Measurements from ENCODE around the gene PFDN4.
"Not testable (repeated sequence)": the region's sequence is repeated elsewhere in the genome, so short reads cannot be mapped to it uniquely, and the experiment has no call there.

Gene PFDN4

DNA sequence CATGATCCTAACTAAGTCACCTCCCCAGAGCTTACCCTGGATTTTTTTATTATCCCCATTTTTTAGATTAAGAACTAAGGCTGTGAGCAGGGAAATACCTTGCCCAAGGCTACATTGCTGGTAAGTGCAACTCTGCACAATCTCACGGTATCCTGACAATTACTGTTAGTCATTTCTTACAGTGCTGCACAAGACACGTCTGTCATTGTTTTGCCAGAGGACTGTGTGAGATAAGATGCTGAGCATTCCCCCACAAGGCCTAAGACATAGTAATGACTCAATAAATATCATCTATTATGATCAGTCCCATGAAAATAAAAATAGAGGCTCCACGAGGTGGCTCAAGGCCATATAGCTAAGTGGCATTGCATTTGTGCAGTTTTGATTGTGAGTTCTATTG lies 21.0 kb downstream of the PFDN4 start:
- no peaks in the 10 kb centered on the region for H3K36me3 ChIP-seq (ENCODE audit: insufficient read depth, low read length)
- H3K4me3 ChIP-seq (ENCODE audit: low read length), result no peak overlapping the region
- H3K4me1 ChIP-seq (ENCODE audit: insufficient read depth, low read length), result no peaks in the 10 kb centered on the region
- no peaks in the 10 kb centered on the region for H3K27me3 ChIP-seq (ENCODE audit: insufficient read depth, low read length)
- H2AFZ ChIP-seq (ENCODE audit: low read depth, low read length), result no peak overlapping the region
- no peaks in the 10 kb centered on the region for H3K9me3 ChIP-seq (ENCODE audit: low read length)

DNA sequence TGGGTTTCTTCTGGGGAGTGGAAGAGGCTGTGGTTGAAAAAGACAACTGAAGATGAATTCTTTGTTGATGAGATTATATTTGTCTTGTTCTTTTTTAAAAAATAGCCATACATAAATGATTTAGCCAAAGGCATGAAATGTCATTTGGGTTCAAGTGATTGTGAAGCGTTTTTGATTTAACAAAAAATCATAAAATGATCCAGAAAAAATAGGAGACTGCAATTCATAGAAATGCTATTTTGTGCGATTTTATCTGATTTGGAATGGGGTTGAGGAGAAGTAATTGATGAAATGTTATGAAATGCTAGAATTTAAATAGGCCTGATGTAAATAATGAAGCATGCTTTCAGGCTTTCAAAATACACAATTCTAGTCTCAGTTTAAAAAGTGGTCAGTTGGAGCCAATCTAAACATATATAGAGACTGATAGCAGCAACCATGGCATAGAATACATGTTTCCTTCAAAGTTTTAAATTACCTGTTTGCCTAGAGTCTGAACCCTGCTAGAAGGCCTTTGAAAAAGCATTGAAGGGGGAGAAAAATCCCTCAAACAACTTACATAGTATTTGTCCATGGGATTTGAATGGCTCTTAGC lies 21.8 kb downstream of the PFDN4 start:
- H3K4me1 ChIP-seq (ENCODE audit: insufficient read depth, low read length), result no peaks in the 10 kb centered on the region
- no peaks in the 10 kb centered on the region for H3K36me3 ChIP-seq (ENCODE audit: insufficient read depth, low read length)
- H3K4me3 ChIP-seq (ENCODE audit: low read length), result no peak overlapping the region
- H3K9me3 ChIP-seq (ENCODE audit: low read length), result no peaks in the 10 kb centered on the region
- no peaks in the 10 kb centered on the region for H3K27me3 ChIP-seq (ENCODE audit: insufficient read depth, low read length)
- no peak overlapping the region for H2AFZ ChIP-seq (ENCODE audit: low read depth, low read length)

DNA sequence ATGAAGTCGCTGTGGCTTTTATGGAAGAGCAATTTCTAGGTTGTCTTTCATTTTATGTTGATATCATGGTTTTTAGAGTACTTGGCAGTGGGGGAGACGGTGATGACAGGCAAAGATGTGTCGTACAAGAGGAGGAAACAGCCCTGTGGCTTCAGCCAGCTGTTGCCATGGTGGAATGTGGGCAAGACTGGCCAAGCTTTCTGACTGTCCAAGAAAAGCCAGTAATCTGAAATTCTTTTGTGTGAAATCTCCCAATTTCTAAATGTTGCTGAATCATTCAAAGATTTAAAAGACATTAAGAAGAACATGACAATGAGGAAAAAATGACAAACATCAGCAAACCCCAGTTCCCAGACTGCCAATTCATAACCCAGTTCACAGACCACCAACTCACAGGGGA lies 23.1 kb downstream of the PFDN4 start:
- H3K27me3 ChIP-seq (ENCODE audit: insufficient read depth, low read length), result no peaks in the 10 kb centered on the region

DNA sequence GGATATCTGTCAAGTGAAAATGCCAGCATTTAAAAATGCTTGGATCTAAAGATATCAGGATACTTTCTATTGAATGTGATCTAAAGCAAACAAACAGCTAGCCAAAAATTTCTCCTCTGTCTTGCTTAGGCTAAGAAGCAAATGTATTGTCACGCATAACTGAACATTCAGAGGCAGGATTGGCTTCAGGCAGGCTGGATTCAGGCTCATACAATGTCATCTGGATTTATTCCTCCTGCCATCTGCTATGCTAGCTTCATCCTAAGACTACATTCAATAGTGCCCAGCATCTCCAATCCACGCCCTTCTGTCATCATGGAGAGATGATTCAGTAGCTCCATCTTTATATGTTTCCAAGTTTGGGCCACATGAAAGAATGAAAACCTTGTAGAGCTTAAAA lies 27.1 kb downstream of the PFDN4 start:
- Histone ChIP-seq H3K9me3 (ENCODE audit: low read length) (no peaks in the 10 kb centered on the region), H3K27me3 (ENCODE audit: insufficient read depth, low read length) (no peaks in the 10 kb centered on the region), H3K36me3 (ENCODE audit: insufficient read depth, low read length) (no peaks in the 10 kb centered on the region), H3K4me3 (ENCODE audit: low read length) (no peak overlapping the region), H3K4me1 (ENCODE audit: insufficient read depth, low read length) (no peaks in the 10 kb centered on the region), H2AFZ (ENCODE audit: low read depth, low read length) (no peak overlapping the region)

More for the DNA sequence above, 23.1 kb downstream of the PFDN4 start:
- Histone ChIP-seq H3K36me3 (ENCODE audit: insufficient read depth, low read length) (no peaks in the 10 kb centered on the region), H3K4me1 (ENCODE audit: insufficient read depth, low read length) (no peaks in the 10 kb centered on the region), H3K4me3 (ENCODE audit: low read length) (no peak overlapping the region), H2AFZ (ENCODE audit: low read depth, low read length) (no peak overlapping the region), H3K9me3 (ENCODE audit: low read length) (no peaks in the 10 kb centered on the region)

DNA sequence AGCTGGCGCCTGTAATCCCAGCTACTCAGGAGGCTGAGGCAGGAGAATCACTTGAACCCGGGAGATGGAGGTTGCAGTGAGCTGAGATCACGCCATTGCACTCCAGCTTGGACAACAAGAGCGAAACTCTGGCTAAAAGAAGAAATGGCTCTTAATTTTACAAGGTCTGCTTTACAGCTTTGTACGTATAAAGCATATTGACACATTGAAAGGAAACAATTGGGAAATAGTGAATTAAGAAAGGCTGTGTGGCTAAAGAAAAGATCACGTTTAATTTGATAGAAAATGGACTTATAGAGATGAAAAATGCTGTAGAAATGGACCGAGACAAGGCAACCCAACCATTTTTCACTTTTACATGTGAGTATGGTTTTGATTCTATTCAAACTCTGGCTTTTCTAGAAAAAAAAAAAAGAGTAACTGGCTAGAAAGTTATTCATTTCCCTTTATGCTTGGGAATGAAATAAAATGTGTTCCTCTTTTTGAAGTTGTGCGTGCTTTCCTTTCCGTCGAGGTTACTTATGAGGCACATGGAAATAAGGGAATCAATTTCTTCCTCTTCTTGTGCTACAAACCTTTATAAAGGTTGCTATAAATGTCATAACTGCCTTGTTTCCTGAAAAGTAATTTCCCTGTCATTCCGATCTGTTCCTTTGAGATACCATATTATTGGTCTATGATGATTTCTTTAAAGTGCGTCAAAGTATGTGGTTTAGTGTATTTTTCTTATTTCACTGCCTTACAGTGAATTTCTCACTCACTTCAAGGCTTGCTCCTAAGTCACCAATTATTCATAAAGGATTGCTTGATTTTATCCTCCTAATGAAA lies 29.4 kb downstream of the PFDN4 start:
- Histone ChIP-seq H3K4me1 (ENCODE audit: insufficient read depth, low read length) (no peaks in the 10 kb centered on the region), H3K9me3 (ENCODE audit: low read length) (no peaks in the 10 kb centered on the region), H3K36me3 (ENCODE audit: insufficient read depth, low read length) (no peaks in the 10 kb centered on the region), H3K27me3 (ENCODE audit: insufficient read depth, low read length) (no peaks in the 10 kb centered on the region), H2AFZ (ENCODE audit: low read depth, low read length) (no peak overlapping the region), H3K4me3 (ENCODE audit: low read length) (no peak overlapping the region)

DNA sequence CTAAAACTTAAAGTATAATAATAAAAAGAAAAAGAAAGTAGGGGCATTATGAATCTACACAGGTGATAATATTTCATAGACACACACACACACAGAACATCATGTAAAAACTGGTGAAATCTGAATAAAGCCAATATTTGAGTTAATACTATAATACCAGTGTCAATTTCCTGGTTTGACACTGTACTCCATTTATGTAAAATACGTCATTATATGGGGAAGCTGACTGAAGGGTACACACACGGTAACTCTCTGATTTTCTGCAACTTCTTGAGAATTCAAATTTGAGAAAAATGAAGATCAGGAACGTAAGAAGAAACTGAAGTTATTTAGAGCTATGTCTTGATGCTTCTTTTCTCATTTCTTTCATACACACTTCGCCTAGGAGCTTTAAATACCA lies 36.2 kb downstream of the PFDN4 start:
- H3K36me3 ChIP-seq (ENCODE audit: insufficient read depth, low read length), result no peaks in the 10 kb centered on the region
- no peak overlapping the region for H3K4me3 ChIP-seq (ENCODE audit: low read length)
- peaks cover 2% of the 10 kb centered on the region for H3K9me3 ChIP-seq (ENCODE audit: low read length)
- no peaks in the 10 kb centered on the region for H3K27me3 ChIP-seq (ENCODE audit: insufficient read depth, low read length)
- H3K4me1 ChIP-seq (ENCODE audit: insufficient read depth, low read length), result no peaks in the 10 kb centered on the region
- no peak overlapping the region for H2AFZ ChIP-seq (ENCODE audit: low read depth, low read length)

DNA sequence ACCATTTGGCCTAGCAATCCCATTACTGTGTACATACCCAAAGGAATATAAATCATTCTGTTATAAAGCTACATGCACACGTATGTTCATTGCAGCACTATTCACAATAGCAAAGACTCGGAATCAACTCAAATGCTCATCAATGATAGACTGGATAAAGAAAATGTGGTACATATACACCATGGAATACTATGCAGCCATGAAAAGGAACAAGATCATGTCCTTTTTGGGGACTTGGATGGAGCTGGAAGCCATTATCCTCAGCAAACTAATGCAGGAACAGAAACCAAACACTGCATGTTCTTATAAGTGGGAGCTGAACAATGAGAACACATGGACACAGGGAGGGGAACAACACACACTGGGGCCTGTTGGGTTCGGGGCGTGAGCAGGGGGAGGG lies 40.8 kb downstream of the PFDN4 start:
- H3K4me3 ChIP-seq (ENCODE audit: low read length); H3K27me3 ChIP-seq (ENCODE audit: insufficient read depth, low read length); H3K36me3 ChIP-seq (ENCODE audit: insufficient read depth, low read length); H2AFZ ChIP-seq (ENCODE audit: low read depth, low read length); H3K9me3 ChIP-seq (ENCODE audit: low read length); H3K4me1 ChIP-seq (ENCODE audit: insufficient read depth, low read length): not testable (repeated sequence)

DNA sequence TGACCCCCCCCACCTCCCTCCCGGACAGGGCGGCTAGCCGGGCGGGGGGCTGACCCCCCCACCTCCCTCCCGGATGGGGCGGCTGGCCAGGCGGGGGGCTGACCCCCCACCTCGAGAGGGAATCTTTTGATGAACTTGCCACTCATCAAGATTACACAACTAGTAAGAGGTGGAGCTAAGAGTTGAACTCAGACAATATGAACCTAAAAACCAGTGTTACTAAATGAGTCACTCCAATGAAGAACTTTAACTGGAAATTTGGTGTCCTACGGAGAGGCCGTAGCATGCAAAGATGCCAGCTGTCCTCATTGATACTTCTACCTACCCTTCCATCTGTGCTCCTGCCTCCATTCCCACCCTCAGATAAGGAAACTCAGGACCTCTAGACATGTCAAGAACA lies 42.8 kb downstream of the PFDN4 start:
- peaks cover 2% of the 10 kb centered on the region for H3K9me3 ChIP-seq (ENCODE audit: low read length)
- no peak overlapping the region for H3K4me3 ChIP-seq (ENCODE audit: low read length)
- no peaks in the 10 kb centered on the region for H3K4me1 ChIP-seq (ENCODE audit: insufficient read depth, low read length)
- H3K27me3 ChIP-seq (ENCODE audit: insufficient read depth, low read length), result no peaks in the 10 kb centered on the region
- H2AFZ ChIP-seq (ENCODE audit: low read depth, low read length), result no peak overlapping the region
- H3K36me3 ChIP-seq (ENCODE audit: insufficient read depth, low read length), result no peaks in the 10 kb centered on the region

DNA sequence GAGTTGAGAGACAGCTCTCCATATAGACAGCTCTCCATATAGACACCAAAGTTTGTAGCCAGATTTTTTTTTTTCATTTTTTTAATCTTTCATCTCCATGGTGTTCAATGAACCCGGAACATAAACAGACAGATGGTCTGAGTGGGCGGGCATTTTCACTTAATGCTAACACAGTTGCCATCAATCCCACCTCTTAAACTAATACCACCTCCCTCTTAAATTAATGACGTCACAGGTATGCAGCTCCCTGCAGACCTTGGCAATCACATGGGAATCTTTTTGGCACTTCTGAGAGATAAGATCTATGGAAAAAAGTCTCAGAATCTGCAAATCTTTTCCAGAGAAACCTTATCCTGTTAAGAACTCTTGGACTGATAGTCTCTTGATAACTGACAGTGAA lies 43.2 kb downstream of the PFDN4 start:
- H3K9me3 ChIP-seq (ENCODE audit: low read length), result peaks cover 2% of the 10 kb centered on the region
- H3K4me1 ChIP-seq (ENCODE audit: insufficient read depth, low read length), result no peaks in the 10 kb centered on the region
- H3K4me3 ChIP-seq (ENCODE audit: low read length), result no peak overlapping the region
- H3K27me3 ChIP-seq (ENCODE audit: insufficient read depth, low read length), result no peaks in the 10 kb centered on the region
- no peak overlapping the region for H2AFZ ChIP-seq (ENCODE audit: low read depth, low read length)
- H3K36me3 ChIP-seq (ENCODE audit: insufficient read depth, low read length), result no peaks in the 10 kb centered on the region

DNA sequence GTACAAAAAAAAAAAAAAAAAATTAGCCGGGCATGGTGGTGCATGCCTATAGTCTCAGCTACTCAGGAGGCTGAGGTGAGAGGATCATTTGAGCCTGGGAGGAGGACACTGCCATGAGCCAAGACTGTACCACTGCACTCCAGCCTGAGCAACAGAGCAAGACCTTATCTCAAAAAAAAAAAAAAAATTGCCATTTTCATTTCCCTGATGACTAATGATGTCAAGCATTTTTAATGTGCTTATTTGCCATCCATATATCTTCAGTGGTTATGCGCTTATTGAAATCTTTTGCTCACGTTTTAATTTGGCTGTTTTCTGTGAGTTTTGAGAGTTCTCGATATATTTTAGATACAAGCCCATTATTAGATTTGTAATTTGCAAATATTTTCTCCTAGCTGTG lies 46.7 kb downstream of the PFDN4 start:
- no peaks in the 10 kb centered on the region for H3K36me3 ChIP-seq (ENCODE audit: insufficient read depth, low read length)
- H3K4me1 ChIP-seq (ENCODE audit: insufficient read depth, low read length), result no peaks in the 10 kb centered on the region
- H3K9me3 ChIP-seq (ENCODE audit: low read length), result no peaks in the 10 kb centered on the region
- H2AFZ ChIP-seq (ENCODE audit: low read depth, low read length), result no peak overlapping the region
- no peaks in the 10 kb centered on the region for H3K27me3 ChIP-seq (ENCODE audit: insufficient read depth, low read length)
- H3K4me3 ChIP-seq (ENCODE audit: low read length), result no peak overlapping the region

DNA sequence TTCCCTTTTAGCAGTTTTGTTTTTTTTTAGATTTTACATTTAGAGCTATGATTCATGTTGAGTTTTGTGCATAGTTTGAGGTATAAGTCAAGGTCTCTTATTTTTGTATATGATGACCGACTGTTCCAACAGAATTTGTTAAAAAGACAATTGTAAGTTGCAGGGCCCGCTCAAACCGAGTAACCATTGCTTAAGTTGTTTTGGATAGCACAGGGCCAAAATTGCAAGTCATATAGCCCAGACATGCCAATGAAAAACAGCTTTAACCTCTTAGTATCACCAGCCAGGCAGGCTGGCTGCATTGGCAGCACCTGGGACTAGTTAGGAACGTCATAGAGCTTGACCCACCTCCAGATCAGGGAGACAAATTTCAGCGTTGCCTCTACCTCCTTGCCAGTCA lies 47.3 kb downstream of the PFDN4 start:
- Histone ChIP-seq H2AFZ (ENCODE audit: low read depth, low read length) (no peak overlapping the region), H3K4me3 (ENCODE audit: low read length) (no peak overlapping the region), H3K27me3 (ENCODE audit: insufficient read depth, low read length) (no peaks in the 10 kb centered on the region), H3K4me1 (ENCODE audit: insufficient read depth, low read length) (no peaks in the 10 kb centered on the region), H3K36me3 (ENCODE audit: insufficient read depth, low read length) (no peaks in the 10 kb centered on the region), H3K9me3 (ENCODE audit: low read length) (no peaks in the 10 kb centered on the region)

DNA sequence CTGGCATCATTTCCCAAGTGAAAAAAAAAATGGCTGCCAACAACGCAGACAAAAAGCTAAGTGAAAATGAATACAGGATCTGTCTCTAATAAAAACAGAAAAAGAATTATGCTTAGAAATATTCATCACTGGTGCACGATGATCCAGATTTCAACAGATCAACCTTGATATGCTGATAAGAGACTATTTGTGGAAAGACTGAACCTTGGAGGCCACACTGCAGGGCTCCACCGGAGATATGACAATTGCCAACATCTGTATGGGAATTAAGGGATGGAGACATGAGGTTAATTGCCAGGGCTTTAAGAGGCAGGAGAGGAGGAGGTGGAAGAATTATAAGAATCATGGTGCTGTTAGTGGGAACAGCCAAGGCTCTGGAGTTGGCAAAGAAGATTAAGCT lies 48.3 kb downstream of the PFDN4 start:
- Histone ChIP-seq H3K4me1 (ENCODE audit: insufficient read depth, low read length) (no peaks in the 10 kb centered on the region), H3K4me3 (ENCODE audit: low read length) (no peak overlapping the region), H3K27me3 (ENCODE audit: insufficient read depth, low read length) (no peaks in the 10 kb centered on the region), H3K9me3 (ENCODE audit: low read length) (no peaks in the 10 kb centered on the region), H2AFZ (ENCODE audit: low read depth, low read length) (no peak overlapping the region), H3K36me3 (ENCODE audit: insufficient read depth, low read length) (no peaks in the 10 kb centered on the region)

DNA sequence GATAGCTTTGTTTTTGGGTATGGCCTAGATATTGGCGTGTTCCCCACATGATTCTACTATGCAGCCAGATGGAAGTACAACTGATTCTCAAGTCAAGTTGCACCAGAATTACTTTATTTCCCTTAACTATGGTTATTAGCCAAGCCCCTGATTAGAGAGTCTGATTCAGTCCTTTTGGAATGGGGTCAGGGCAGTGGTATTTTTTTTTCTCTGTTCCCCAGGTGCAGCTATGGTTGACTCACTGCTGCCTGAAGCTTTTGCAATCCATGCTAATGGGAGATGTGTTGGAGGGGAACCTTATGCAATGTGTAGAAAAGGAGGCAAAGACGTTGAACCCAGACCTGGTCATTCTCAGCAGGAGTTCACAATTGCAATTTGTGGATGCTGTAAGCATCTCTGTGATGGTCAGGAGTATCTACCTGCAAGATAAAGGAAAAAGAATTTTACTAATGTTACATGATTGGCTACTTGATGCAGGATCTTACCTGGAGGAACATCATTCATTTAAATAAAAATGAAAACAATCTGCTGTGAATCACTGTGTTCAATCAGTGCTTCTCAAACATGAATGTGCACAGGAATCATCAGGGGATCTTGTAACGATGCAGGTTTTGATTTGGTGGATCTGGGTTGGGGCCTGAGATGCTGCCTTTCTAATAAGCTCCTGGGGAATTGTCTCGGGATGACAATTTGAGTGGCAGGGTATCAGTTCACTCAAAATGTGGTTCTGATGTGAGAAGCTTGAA lies 49.4 kb downstream of the PFDN4 start:
- Histone ChIP-seq H3K36me3 (ENCODE audit: insufficient read depth, low read length) (no peaks in the 10 kb centered on the region), H3K4me1 (ENCODE audit: insufficient read depth, low read length) (no peaks in the 10 kb centered on the region), H3K4me3 (ENCODE audit: low read length) (no peak overlapping the region), H2AFZ (ENCODE audit: low read depth, low read length) (no peak overlapping the region), H3K27me3 (ENCODE audit: insufficient read depth, low read length) (no peaks in the 10 kb centered on the region), H3K9me3 (ENCODE audit: low read length) (no peaks in the 10 kb centered on the region)
